Testis (tissue), 3 donors: Measurements from ENCODE around the gene PPARGC1A. TPM values are rescaled to one million over a fixed set of nuclear protein-coding genes. Genes with fewer than 3 reads are reported as not detected.

Experiments used
- DNase-seq: peaks from one replicate; pipeline ENCODE4 v3.0.0-alpha.2; 2019
- H3K27ac ChIP-seq, 2 donors: fragments of 200-600 bp; sonication (generic); one replicate each; pipeline ENCODE4 v1.5.1; 2019
- H3K27me3 ChIP-seq: fragments of 200-600 bp; sonication (generic); one replicate; pipeline ENCODE4 v1.5.1; 2019
- H3K36me3 ChIP-seq: fragments of 200-600 bp; sonication (generic); one replicate; pipeline ENCODE4 v1.5.1; 2017; ENCODE audit warnings: low read depth; ENCODE audit errors: missing control alignments
- H3K4me1 ChIP-seq: fragments of 200-600 bp; sonication (generic); one replicate; pipeline ENCODE4 v1.5.1; 2019
- H3K4me3 ChIP-seq, 2 donors: fragments of 200-600 bp; sonication (generic); one replicate each; pipeline ENCODE4 v1.5.1; 2017 to 2019
- H3K9me3 ChIP-seq: fragments of 200-600 bp; sonication (generic); one replicate; pipeline ENCODE4 v1.5.1; 2017
- POLR2A ChIP-seq: fragments of 450-650 bp; IDR thresholded peaks from one replicate; pipeline ENCODE4 v1.6.1; 2017; ENCODE audit warnings: antibody characterized with exemption, mild to moderate bottlenecking, moderate library complexity
- WGBS, 2 donors: methylation state at CpG; one replicate each; pipeline ENCODE4 v1.1.5; 2018; 5-methylcytosine and 5-hydroxymethylcytosine counted together
- intact Hi-C: fragments of 100-400 bp; cut with DNase I; formaldehyde crosslinking; loops from one replicate; pipeline ENCODE4 v1.15.1; 2023; ENCODE audit warnings: low total_unique reads
- polyA plus RNA-seq: library from polyadenylated mRNA; stranded (reverse); fragments of 350-450 nt; fragmentation: Illumina TruSeq; extraction: RNeasy Lipid Tissue Mini Kit (QIAGEN cat#74804); gene quantifications from one replicate; pipeline ENCODE4 v1.2.3, GENCODE V29; 2014; ENCODE audit warnings: low read depth, low replicate concordance; ENCODE audit not compliant: insufficient read depth
- total RNA-seq, 2 donors: library from RNA; depleted of rRNA; stranded (reverse); fragments of >200 nt; gene quantifications; one replicate each; pipeline ENCODE4 v1.2.3, GENCODE V29; 2016
- TF ChIP-seq, protein P1 (sequence below), 3 experiments: fragments of 450-650 bp in 2 of 3; fragments of 200-600 bp in 1 of 3; sonication (generic) in 1 of 3; IDR thresholded peaks; one replicate each; pipeline ENCODE4 v1.5.1; 2016 to 2019; ENCODE audit warnings: antibody characterized with exemption in 3 of 3, mild to moderate bottlenecking in 2 of 3, moderate library complexity in 1 of 3

The PPARGC1A gene
- total and polyA plus RNA-seq, 3 donors from 2014 or later: 15.4 to 33.4 (median 33.0) TPM

DNA sequence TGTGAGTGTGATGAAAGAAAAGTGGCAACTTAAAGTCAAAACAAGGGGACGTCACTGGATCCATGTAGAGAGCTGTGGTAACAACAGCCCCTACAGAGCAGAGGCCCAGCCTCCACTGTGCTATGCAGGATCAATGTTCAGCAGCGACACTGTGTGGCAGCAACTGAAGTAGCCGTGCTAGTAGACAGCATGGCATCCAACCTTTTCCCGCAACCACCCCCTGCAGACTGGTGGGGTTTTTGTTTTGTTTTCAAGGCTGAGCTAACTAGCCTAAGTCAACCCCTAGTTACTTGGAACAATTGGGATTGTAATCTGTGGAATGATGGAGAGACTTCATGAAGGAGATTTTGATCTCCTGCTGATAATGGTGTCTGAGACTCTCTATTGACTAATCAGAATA is 44.4 kb upstream of the PPARGC1A start:
- TF ChIP-seq, protein P1, sequence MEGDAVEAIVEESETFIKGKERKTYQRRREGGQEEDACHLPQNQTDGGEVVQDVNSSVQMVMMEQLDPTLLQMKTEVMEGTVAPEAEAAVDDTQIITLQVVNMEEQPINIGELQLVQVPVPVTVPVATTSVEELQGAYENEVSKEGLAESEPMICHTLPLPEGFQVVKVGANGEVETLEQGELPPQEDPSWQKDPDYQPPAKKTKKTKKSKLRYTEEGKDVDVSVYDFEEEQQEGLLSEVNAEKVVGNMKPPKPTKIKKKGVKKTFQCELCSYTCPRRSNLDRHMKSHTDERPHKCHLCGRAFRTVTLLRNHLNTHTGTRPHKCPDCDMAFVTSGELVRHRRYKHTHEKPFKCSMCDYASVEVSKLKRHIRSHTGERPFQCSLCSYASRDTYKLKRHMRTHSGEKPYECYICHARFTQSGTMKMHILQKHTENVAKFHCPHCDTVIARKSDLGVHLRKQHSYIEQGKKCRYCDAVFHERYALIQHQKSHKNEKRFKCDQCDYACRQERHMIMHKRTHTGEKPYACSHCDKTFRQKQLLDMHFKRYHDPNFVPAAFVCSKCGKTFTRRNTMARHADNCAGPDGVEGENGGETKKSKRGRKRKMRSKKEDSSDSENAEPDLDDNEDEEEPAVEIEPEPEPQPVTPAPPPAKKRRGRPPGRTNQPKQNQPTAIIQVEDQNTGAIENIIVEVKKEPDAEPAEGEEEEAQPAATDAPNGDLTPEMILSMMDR (IDR thresholded peaks at IDR 0.05): no peak
- TF ChIP-seq POLR2A: no peak
- DNase-seq: no peak
- Histone ChIP-seq H3K4me1 (peaks cover 4% of the 10 kb centered on the region), H3K36me3 (no peaks in the 10 kb centered on the region), H3K27ac (no peak overlapping the region), H3K4me3 (no peak overlapping the region), H3K9me3 (no peaks in the 10 kb centered on the region), H3K27me3 (no peaks in the 10 kb centered on the region)
- WGBS, 2 donors: 91 to 94% methylated on average over 4 of the region's 4 CpGs
- intact Hi-C loops: no loop called here

DNA sequence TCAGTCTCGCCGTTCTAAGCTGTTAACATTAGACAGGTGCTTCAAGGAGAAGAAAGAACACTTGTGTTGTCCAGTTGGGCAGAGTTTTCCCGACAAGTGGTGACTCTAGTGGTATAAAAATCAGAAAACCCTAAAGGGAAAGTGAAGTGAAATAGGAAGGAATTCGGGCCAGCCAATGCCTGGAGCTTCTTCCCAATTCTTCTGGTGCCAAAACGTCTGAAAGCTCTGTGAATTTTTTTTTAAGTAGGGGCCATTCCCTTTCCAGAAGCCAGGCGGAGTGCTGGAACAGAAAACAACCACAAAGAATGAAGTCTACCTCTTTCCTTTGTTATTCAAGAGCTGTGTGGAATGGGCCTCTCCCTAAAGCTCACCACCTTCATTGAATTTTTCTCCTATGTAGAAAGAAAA is 43.1 kb upstream of the PPARGC1A start:
- Histone ChIP-seq H3K27ac (no peak overlapping the region), H3K4me1 (peaks cover 4% of the 10 kb centered on the region), H3K27me3 (no peaks in the 10 kb centered on the region), H3K9me3 (no peaks in the 10 kb centered on the region), H3K36me3 (no peaks in the 10 kb centered on the region), H3K4me3 (no peak overlapping the region)
- 59% methylated on average over 6 of the region's 6 CpGs for WGBS, 2 donors
- intact Hi-C loops: no loop called here
- TF ChIP-seq POLR2A: no peak
- TF ChIP-seq, protein P1 (IDR thresholded peaks at IDR 0.05): no peak
- DNase-seq: no peak

DNA sequence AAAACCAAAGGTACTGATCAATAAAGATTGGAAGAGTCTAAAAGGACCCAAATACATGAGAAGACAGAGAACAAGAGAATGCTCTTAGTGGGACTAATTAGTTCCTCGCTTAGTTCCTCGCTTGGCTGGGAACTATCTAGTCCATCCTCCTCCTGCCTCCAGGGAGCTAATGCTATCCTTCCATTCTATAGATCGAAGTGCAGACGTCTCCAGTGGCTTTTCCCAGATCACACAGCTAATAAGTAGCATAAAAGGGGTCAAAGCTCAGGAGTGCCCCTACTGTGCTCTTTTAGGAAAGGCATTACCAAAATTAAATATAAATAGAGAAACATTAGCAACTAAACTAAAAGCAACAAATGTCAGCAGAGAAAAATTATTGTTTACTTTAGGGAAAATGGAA is 42.3 kb upstream of the PPARGC1A start:
- Histone ChIP-seq H3K27me3 (no peaks in the 10 kb centered on the region), H3K9me3 (no peaks in the 10 kb centered on the region), H3K4me3 (no peak overlapping the region), H3K36me3 (no peaks in the 10 kb centered on the region), H3K4me1 (peaks cover 4% of the 10 kb centered on the region), H3K27ac (no peak overlapping the region)
- no peak for DNase-seq
- TF ChIP-seq POLR2A: no peak
- TF ChIP-seq, protein P1 (IDR thresholded peaks at IDR 0.05): no peak
- intact Hi-C loops: no loop called here
- WGBS, 2 donors: 79 to 83% methylated on average over 4 of the region's 4 CpGs

DNA sequence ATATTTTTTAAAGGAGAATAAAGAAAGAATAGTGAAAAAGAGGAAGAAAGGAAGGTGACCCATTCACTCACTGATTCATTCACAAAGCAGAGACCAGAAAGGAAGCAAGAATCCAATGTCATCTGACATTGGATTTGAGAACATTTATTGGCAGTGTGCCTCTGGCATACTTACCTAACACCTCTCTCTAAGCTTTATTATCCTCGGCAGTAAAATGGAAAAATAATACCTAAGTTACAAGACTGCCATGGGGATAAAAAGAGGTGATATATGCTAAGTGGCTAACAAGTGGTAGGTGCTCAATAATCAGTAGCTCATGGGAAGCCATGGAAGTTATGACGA is 41.6 kb upstream of the PPARGC1A start:
- Histone ChIP-seq H3K27me3 (no peaks in the 10 kb centered on the region), H3K4me3 (no peak overlapping the region), H3K4me1 (peaks cover 4% of the 10 kb centered on the region), H3K27ac (no peak overlapping the region), H3K9me3 (no peaks in the 10 kb centered on the region), H3K36me3 (no peaks in the 10 kb centered on the region)
- intact Hi-C loops: no loop called here
- DNase-seq: no peak
- WGBS, 2 donors: 68 to 88% methylated on average over 2 of the region's 2 CpGs
- TF ChIP-seq, protein P1 (IDR thresholded peaks at IDR 0.05): no peak
- TF ChIP-seq POLR2A: no peak

DNA sequence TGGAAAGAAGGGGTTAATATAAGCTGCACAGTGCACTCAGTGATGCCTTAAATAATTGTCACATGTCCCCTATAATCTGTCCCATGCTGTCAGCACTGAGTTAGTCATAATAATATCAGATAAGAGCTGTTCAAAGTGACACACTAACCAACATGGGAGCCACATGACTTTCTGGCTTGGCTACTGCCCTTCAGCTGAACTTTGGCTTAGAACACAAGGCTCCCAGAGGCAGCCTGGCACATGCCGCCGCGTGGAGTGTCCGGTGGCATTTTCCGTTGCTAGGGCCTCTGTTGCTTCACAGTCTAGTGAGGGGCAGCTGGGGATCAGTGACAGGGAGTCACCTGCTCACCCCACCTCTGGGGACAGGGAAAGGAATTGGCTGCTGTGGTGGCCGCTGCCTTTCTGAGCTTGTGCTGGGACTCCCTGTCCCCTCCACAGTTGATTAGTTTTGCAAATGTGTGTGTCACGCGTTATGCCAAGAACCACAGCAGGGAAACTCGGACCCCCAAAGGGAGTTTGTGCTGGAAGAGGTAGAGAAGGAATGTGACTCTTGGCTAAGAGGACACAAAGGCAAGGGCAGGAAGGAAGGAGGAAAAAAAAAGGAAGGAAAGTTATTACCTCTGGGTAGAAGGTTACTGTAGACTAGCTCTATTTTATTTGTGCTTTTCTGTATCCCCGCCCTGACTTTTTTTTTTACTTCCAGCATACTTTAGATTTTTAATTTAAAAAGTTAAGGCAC is 41.1 kb upstream of the PPARGC1A start:
- intact Hi-C loops: no loop called here
- Histone ChIP-seq H3K4me1 (peaks cover 4% of the 10 kb centered on the region), H3K27me3 (no peaks in the 10 kb centered on the region), H3K27ac (no peak overlapping the region), H3K4me3 (no peak overlapping the region), H3K36me3 (no peaks in the 10 kb centered on the region), H3K9me3 (no peaks in the 10 kb centered on the region)
- TF ChIP-seq, protein P1 (IDR thresholded peaks at IDR 0.05): no peak
- no peak for TF ChIP-seq POLR2A
- WGBS, 2 donors: 53 to 68% methylated on average over 5 to 10 of the region's 10 CpGs
- peak; percentile 71 for DNase-seq
